Skin epidermis (tissue), 12 donors: ENCODE measurements around the gene NOTCH1.

Experiments used
- H3K27ac ChIP-seq, 21 experiments: fragments of 200-600 bp; sonication (generic) in 11 of 21; one replicate each; pipeline ENCODE4 v1.5.0; 2020; ENCODE audit warnings: mild to moderate bottlenecking in 3 of 21, inconsistent platforms in 2 of 21, moderate library complexity in 2 of 21
- H3K4me3 ChIP-seq, 7 experiments: fragments of 200-600 bp; sonication (generic) in 2 of 7; one replicate each; pipeline ENCODE4 v1.5.0; 2020; ENCODE audit warnings: inconsistent platforms in 2 of 7, mild to moderate bottlenecking in 2 of 7, moderate library complexity in 1 of 7

The NOTCH1 gene

GRCh38 chr9:136525207-136525606, 20.6 kb downstream of the NOTCH1 start:
- H3K27ac ChIP-seq = peak overlapping the region in 4 of 21 experiments; percentile 14 to 58 (median 29)
- H3K4me3 ChIP-seq = no peak overlapping the region

DNA sequence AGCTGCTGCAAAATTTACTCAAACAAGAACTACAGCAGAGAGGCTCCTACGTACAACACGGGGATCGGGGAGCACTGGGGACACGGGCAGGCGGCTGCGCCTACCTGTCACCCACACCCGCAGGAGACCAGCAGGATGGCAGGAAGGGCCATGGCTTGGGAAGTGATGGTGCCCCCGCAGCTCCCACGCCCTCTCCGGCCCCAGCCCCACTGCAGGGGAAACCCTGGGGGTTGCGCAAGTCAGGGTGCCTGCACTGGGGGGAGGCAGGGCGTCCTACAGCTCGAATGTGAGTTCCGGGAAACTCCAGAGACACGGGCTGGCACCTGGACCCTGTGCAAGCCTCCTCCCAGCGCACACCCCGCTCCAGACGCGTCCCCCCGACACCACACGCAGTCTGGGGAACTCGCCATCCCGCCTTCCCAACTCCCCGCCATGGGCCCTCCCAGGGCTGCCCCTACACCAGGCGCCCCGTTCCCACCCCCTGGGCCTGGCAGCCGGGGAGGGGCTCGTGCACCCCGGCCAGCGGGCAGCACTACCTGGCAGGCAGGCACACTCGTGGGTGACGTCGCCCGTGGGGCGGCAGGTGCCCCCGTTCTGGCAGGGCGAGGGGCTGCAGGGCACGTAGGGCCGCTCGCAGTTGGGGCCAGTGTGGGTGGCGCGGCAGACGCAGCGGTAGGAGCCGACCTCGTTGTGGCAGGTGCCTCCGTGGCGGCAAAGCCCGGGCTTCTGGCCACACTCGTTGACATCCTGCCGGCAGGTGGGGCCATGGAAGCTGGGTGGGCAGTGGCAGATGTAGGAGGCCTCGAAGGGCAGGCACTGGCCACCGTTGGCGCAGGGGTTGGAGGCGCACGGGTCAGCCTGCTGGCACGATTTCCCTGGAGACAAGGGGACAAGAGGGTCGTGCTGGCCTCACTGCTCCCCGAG, 23.3 kb downstream of the NOTCH1 start:
- no peak overlapping the region for H3K27ac ChIP-seq

GRCh38 chr9:136521537-136521936, 24.3 kb downstream of the NOTCH1 start:
- H3K27ac ChIP-seq = peak overlapping the region in 3 of 21 experiments; percentile 40 to 63 (median 62)

More for the DNA sequence above, 23.3 kb downstream of the NOTCH1 start:
- H3K4me3 ChIP-seq = no peak overlapping the region

GRCh38 chr9:136520053-136520540, 25.8 kb downstream of the NOTCH1 start:
- H3K4me3 ChIP-seq = no peak overlapping the region
- no peak overlapping the region for H3K27ac ChIP-seq

More at GRCh38 chr9:136521537-136521936, 24.3 kb downstream of the NOTCH1 start:
- H3K4me3 ChIP-seq = no peak overlapping the region

- no peak overlapping the region for H3K4me3 ChIP-seq
- H3K27ac ChIP-seq = peak overlapping the region in 1 of 21 experiments; percentile 41
These were observed 26.4 kb downstream of the NOTCH1 start for GRCh38 chr9:136519263-136520052.

DNA sequence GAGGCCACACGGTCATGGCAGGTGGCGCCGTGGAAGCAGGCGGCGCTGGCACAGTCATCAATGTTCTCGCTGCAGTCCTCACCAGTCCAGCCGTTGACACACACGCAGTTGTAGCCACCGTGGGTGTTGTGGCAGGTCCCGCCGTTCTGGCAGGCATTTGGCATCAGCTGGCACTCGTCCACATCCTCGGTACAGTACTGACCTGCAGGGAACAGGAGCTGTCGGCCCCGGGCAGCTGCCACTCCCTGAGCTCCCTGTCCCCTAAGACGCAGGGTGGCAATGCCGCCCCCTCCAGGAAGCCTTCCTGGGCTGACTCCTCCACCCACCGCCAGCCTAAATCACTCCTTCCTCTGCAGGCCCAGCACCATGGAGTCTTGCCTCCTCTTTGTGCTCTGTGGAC, 27.2 kb downstream of the NOTCH1 start:
- H3K4me3 ChIP-seq = no peak overlapping the region
- H3K27ac ChIP-seq = no peak overlapping the region

- Histone ChIP-seq H3K4me3 (no peak overlapping the region), H3K27ac (no peak overlapping the region)
These were observed 27.9 kb downstream of the NOTCH1 start for GRCh38 chr9:136517950-136518349.

- H3K27ac ChIP-seq = peak overlapping the region in 1 of 21 experiments; percentile 24
- H3K4me3 ChIP-seq = no peak overlapping the region
These were observed 28.7 kb downstream of the NOTCH1 start for GRCh38 chr9:136517012-136517743.

DNA sequence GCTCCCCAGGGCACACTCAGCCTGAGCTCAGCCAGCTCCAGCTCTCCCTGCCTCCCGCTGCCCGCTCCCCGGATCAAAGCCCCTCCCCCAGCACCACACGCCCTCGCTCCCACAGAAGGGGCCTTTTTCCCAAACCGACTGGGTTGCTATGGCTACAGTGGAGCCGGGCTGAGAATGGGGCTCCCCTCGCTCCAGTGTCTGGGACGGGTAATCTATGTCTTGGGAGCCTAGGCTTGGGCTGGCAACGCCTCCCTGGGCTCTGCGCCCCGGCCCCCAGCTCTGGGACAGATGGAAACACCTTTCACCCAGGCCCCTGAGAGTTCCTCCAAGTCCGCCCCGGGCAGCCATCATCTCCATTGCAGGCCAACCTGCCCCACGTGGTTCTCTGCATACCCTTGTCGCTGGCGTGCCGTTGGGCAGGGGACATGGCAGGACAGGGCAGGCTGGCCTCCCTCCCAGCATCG, 29.6 kb downstream of the NOTCH1 start:
- H3K27ac ChIP-seq = peak overlapping the region in 1 of 21 experiments; percentile 32

GRCh38 chr9:136515276-136515675, 30.6 kb downstream of the NOTCH1 start:
- no peak overlapping the region for H3K4me3 ChIP-seq
- H3K27ac ChIP-seq = no peak overlapping the region

More for the DNA sequence above, 29.6 kb downstream of the NOTCH1 start:
- H3K4me3 ChIP-seq = no peak overlapping the region

GRCh38 chr9:136514022-136514714, 31.7 kb downstream of the NOTCH1 start:
- Histone ChIP-seq H3K27ac (peak overlapping the region in 1 of 21 experiments; percentile 21), H3K4me3 (no peak overlapping the region)

DNA sequence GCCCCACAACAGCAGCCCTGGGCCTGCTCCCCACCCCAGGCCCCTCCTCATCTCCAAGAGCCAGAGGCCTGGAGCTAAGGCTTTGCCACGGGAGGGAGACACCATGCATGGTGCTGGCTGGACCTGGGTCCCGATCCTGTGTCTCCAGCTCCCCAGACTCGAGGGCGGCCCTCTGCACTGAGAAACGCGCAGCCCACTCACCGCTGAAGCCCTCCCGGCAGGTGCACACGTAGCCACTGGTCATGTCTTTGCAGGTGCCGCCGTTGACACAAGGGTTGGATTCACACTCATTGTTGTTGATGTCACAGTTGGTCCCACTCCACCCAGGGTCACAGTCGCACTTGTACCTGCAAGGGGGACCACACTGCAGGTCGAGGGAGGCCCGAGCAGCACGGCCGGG, 32.7 kb downstream of the NOTCH1 start:
- H3K27ac ChIP-seq = peak overlapping the region in 6 of 21 experiments; percentile 65 to 91 (median 86)

GRCh38 chr9:136512651-136513071, 33.2 kb downstream of the NOTCH1 start:
- peak overlapping the region in 19 of 21 experiments; percentile 1 to 91 (median 69) for H3K27ac ChIP-seq

More for the DNA sequence above, 32.7 kb downstream of the NOTCH1 start:
- no peak overlapping the region for H3K4me3 ChIP-seq

DNA sequence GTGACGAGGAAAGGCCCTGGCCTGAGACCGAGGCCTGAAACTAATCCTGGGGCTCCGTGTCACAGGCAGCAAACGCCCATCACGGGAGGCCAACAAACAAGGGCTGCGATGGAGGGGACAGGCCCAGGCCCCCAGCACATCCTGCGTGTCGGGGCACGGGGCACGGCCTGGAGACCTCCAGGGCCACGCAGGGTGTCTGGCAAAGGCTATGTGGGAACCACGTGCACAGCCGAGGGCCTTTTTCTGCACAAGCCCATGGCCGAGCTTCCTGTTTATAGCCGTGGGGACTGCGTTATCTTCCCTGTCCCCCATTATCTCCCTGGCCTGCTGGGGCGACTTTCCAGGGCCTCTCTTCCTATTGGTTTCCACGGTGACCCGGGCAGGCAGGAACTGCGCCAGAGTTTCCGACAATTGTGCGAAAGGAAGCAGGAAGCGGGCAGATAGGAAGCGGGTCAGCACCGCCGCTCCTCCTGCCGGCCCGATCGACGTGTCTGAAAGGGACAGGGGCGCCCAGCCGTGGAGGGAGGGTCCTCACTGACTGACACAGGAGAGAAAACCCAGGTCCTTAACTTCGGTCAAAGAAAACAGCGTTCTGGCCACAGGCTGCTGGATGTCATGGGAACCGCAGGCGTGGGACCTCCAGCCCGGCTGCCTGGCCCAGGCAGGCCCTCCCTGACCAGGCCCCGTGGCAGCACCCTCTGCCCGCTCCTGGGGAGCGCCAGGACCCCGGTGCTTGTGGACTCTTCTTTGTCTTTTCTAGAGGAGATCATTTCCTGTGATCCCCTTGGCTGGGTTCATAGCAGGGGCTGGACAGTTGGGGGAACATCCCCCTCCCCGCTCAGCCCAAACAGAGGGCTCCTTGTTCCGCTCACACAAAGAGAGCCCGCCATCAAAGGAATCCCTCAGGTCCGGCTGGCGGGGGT, 33.9 kb downstream of the NOTCH1 start:
- Histone ChIP-seq H3K4me3 (no peak overlapping the region), H3K27ac (peak overlapping the region; percentile 8 to 91 (median 66))

More at GRCh38 chr9:136512651-136513071, 33.2 kb downstream of the NOTCH1 start:
- H3K4me3 ChIP-seq = no peak overlapping the region

DNA sequence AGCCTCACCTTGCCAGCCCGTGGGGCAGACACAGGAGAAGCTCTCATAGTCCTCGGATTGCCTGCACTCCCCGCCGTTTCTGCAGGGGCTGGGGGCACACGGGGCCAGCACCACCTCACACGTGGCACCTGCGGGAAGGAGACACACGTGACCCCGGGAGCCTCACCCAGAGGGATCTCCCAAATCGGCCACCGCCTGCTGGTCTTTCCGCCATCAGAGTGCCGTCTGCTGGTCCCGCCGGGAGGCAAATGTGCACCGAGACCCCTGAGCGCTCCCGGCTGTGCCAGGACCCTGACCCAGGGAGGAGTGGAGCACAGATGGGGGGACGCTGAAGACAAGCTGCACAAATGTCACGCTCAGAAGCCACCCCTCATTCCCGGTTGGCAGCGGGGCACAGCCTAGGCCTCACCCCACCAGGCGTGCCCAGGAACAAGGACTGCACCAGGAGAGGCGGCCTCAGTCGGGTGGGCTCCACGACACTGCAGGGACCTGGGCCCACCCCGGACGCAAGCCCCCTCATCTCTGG, 34.6 kb downstream of the NOTCH1 start:
- Histone ChIP-seq H3K4me3 (no peak overlapping the region), H3K27ac (peak overlapping the region; percentile 8 to 91 (median 59))

- Histone ChIP-seq H3K27ac (peak overlapping the region in 15 of 21 experiments; percentile 0 to 91 (median 64)), H3K4me3 (no peak overlapping the region)
These were observed 35.3 kb downstream of the NOTCH1 start for GRCh38 chr9:136510561-136510960.

- no peak overlapping the region for H3K4me3 ChIP-seq
- peak overlapping the region in 4 of 21 experiments; percentile 6 to 91 (median 61) for H3K27ac ChIP-seq
These were observed 36.3 kb downstream of the NOTCH1 start for GRCh38 chr9:136509549-136509948.
